Kidney tubule cell (primary cell): ENCODE measurements around the gene CLDN4.

Experiments
- DNase-seq: peaks from one replicate; pipeline ENCODE4 v3.0.0-alpha.2; 2018; ENCODE audit warnings: low spot score

Gene CLDN4

DNA sequence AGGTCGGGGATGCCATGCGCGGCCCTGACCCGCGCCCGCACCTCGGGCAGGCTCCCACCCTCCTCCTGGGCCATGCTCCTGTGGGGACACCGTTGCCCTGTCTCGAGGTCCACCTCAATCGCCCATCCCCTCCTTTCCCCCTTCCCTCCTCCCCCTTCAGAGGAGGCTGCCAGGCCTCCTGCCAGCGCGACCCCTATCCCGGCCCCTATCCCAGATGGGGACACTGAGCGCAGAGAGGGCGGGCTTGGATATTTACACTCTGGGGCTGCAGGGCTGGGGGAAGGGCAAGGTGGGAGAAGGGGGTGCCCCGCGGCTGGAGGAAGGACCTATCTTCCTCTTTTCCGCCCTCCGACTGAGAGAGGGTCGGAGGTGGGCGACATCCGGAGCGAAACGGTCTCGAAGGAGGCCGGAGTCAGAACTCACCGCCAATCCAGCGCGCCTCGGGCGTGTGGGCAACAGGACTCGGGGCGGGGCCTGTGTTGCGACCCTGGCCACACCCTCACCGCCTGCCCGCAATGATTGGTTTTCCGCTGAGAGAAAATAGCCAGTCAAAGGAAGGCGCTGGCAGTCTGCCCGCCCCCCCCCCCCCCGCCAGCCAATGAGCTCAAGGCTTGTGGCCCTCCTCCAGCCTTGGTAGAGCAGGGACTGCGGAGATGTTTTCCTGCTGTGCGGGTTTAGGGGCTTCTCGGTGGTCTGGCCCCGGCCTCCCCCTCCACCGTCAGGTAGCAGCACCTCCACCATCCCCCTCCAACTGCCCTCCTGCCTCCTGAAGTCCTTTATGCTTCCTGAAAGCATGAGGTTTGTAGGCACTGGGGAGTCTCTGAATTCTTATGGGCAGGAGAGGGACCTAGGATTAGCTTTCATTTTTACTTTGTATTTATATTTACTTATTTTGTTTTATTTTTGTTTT lies 11.5 kb downstream of the CLDN4 start, which contains the start of gene METTL27:
Gene METTL27, minus strand, starts transcription at position 450 of the 910 bp plus-strand sequence. Its CDS starts 376 bp downstream, at position 74.
- DNase-seq = peak; percentile 94

DNA sequence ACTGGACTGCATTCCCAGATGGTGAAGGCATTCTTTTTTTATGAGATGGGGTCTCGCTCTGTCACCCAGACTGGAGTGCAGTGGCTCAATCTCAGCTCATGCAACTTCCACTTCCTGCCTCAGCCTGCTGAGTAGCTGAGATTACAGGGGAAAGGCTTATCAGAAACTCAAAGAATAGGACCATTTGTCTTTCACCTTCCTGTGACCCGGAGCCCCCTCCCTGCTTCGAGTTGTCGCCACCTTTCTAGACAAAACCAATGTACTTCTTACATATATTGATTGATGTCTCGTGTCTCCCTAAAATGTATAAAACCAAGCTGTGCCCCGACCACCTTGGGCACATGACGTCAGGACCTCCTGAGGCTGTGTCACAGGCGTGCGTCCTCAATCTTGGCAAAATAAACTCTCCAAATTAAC lies 13.3 kb downstream of the CLDN4 start:
- DNase-seq = no peak

DNA sequence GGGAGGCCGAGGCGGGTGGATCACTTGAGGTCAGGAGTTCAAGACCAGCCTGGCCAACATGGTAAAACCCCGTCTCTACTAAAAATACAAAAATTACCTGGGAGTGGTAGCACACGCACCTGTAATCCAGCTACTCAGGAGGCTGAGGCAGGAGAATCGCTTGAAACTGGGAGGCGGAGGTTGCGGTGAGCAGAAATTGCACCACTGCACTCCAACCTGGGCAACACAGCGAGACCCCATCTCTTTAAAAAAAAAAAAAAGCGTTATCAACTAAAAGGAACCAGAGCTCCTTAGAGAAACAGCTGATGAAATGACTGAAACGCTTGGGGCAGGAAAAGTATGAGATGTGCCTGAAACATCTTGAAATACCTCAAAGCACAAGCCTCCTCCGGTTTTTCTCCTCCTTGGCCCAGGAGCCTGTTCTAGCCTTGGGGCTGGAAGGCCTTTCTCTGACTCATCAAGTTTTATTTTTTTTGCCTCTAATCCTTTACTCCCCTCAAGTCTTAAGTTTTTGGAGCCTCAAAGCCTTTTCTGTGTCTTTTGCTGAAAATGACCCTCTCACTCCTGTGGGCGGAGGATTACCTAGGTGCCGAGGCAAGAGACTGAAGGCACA lies 14.2 kb downstream of the CLDN4 start:
- peak; percentile 45 for DNase-seq

DNA sequence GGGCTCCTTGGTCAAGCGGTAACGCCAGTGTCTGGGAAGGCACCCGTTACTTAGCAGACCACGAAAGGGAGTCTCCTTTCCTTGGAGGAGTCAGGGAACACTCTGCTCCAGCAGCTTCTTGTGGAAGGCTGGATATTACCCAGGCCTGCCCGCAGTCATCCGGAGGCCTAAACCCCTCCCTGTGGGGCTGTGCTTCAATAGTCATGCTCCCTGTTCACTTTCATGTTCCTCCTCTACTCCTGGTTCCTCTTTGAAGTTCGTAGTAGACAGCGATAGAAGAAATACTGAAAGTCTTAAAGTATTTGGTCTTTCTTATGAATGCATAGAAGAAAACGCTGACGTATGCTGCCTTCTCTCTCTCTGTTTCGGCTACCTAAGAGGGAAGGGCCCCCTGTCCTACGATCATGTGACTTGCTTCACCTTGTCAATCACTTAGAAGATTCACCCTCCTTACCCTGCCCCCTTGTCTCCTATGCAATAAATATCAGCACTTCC lies 15.0 kb downstream of the CLDN4 start:
- peak; percentile 51 for DNase-seq

DNA sequence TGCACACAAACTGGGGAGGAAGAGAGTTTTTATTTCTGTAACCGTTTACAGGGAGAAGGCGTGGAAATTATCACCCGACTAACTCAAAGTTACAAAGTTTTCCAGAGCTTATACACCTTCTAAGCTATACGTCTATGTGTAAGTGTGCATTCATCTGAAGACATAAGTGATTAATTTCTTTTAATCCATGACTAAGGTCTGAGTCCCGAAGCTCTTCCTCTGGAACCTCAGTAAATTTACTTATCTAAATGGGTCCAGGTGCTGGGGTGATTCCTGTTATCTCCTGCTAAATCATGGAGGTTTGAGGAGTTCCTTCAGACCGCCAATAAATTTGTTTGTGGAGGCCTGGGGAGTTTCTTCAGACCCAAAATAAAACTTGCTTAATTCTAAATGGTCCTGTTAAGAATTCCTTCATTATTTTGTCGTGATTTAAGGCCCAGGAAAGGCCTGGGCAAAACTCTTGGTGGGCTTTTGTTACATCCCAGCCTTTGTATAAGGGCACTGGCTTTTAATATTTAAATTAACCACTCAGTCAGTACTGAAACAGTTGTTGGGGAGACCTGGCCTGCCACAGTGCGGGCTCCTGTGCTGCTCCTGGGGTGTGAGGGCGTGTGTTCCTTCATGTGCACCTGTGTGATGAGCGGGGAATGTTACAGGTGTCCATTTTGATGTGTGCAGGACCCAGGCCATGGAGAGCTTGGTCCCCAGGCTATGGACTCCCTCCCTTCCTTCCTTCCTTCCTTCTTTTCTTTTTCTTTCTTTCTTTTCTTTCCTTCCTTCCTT lies 17.3 kb downstream of the CLDN4 start:
- DNase-seq = peak; percentile 32

DNA sequence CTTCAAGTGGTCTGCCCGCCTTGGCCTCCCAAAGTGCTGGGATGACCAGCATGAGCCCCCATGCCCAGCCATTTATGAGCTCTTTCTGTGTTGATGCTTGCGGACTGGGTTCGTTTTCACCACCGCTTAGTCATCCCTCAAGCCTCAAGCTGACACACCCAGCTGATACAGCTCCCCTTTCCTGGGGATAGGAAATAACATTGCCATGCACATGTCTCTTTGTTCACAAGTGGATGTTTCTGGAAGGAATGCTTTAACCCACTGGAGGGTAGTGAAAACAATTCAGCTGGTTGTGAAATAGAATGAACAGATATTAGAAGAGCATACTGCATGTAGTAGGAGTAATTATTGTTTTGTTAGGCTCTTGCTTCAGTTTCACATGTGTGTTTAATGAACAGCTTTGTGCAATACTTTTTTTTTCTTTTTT lies 20.0 kb downstream of the CLDN4 start:
- DNase-seq = peak; percentile 98

DNA sequence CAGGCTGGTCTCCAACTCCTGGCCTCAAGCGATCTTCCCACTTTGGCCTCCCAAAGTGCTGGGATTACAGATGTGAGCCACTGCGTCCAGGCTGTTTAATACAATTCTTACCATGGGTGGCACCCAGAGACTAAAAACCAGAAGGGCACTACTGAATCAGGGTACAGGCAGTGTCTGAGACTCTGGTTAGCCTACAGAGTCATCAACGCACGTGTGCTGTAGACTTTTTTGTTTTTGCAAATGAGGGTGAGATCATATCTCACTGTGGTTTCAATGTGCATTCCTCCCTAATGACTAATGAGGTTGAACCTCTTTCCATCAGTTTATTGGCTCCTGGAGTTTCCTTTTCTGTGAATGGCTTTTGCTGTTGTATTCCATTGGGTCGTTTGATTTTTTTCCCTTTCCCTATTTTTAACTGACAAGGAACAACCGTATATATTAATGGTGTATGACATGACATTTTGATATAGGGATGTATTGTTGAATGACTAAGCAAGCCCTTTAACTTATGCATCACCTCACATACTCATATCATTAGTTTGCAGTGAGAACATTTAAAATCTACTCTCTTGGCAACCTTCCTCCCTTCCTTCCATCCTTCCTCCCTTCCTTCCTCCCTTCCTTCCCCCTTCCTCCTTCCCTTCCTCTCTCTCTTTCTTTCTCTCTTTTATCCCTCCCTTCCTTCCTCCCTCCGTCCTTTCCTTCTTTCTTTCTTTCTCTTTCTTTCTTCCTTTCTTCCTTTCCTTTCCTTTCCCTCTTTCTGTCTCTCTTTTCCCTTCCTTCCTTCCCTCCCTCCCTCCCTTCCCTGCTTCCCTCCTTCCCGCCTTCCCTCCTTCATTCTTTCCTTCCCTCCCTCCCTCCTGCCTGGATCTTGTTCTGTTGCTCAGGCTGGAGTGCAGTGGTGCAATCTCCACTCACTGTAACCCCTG lies 20.9 kb downstream of the CLDN4 start:
- DNase-seq = peak; percentile 99

DNA sequence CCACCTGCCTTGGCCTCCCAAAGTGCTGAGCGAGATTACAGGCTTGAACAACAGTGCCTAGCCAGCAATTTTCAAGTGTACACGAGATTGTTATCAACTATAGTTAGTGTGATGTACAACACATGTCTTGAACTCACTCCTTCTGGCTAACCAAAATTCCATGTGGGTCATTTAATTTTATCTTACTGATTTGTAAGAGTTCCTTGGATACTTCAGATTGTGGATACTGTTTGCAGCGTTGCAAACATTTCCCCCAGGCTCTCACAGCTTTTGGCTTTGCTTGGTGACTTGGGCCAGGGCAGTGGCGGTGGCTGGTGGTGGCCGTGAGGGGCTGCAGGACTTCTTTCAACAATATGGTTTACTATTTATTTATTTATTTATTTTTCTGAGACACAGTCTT lies 21.7 kb downstream of the CLDN4 start:
- no peak for DNase-seq

GRCh38 chr7:73856941-73857340 lies 26.1 kb downstream of the CLDN4 start:
- no peak for DNase-seq

DNA sequence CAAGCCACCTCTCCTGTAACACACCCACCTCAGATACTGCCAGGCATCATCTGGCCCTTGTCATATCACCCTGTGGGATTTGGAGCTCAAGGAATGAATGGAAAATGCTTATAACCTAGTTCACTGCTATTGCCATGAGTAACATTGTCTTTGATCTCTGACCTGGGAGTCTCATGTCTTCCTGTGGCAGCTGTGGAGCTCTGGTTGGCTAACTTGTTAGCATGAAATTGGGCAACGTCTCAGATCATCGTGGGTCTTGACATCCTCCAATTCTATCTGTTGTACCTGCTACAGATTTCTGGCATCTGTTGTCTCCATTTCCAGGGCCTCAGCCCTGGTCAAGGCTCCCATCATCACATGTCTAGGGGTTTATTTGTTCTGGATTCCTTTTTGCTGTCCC lies 28.0 kb downstream of the CLDN4 start:
- peak; percentile 17 for DNase-seq

- DNase-seq = no peak
Measured at GRCh38 chr7:73860859-73861258, 30.1 kb downstream of the CLDN4 start, which contains the start of gene TMEM270. Gene TMEM270, plus strand, starts transcription at chr7:73861159. Its CDS starts 36 bp downstream, at chr7:73861195.

DNA sequence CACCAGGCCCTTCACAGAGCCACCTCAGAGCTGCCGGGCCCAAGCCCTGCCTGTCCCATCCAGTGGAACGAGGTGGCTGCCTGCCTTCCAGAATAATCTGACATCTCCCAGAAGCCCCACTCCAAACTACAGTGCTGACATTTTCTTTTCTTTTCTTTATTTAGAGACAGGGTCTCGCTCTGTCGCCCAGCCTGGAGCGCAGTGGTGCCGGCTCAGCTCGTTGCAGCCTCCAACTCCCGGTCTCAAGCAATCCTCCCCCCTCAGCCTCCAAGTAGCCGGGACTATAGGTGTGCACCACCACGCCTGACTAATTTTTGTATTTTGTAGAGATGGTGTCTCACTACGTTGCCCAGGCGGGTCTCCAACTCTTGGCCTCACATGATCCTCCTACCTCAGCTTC lies 30.5 kb downstream of the CLDN4 start:
- no peak for DNase-seq

- no peak for DNase-seq
Measured at GRCh38 chr7:73864981-73865711, 34.4 kb downstream of the CLDN4 start.

DNA sequence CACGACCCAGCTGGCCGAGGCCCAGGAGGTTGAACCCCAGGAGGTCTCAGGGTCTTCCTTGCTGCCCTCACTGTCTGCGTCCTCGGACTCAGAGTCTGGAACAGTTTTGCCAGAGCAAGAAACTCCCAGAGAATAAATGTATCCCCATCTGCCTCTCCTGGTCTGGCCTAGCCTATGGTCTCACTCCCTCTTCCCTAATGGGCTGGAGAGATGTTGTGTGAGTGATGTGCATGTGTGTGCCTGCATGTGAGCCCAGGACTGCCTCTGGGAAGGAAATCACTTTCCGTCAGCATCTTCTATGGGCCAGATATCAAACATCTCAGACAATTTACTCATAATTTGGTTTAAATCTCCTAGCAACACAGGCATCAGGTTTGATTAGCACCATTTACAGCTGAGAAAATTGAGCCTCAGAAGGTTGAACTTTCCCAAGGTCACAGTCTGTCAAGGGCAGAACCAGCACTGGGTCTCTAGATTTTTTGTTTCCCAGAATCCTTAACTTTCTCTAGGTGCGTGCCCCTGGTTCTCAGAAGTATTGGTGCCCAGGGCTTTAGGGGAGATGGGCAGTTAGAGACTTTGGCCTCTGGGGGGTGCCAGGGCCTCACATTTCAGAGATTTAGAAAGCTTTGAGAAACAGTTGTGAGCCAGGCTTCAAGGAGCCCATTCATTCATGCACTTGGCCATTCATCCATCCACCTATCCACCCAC lies 35.1 kb downstream of the CLDN4 start:
- peak; percentile 61 for DNase-seq

DNA sequence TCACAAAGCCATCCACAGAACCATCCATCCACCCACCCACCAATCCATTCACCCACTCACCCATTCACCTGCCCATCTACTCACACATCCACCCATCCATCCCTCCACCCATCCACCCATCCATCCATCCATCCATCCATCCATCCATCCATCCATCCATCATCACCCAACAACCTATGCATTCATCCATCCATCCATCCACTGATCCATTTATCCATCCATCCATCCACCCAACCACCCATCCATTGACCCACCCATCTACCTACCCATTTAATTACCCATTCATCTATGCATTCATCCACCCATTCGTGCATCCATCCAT lies 35.6 kb downstream of the CLDN4 start:
- DNase-seq = no peak

DNA sequence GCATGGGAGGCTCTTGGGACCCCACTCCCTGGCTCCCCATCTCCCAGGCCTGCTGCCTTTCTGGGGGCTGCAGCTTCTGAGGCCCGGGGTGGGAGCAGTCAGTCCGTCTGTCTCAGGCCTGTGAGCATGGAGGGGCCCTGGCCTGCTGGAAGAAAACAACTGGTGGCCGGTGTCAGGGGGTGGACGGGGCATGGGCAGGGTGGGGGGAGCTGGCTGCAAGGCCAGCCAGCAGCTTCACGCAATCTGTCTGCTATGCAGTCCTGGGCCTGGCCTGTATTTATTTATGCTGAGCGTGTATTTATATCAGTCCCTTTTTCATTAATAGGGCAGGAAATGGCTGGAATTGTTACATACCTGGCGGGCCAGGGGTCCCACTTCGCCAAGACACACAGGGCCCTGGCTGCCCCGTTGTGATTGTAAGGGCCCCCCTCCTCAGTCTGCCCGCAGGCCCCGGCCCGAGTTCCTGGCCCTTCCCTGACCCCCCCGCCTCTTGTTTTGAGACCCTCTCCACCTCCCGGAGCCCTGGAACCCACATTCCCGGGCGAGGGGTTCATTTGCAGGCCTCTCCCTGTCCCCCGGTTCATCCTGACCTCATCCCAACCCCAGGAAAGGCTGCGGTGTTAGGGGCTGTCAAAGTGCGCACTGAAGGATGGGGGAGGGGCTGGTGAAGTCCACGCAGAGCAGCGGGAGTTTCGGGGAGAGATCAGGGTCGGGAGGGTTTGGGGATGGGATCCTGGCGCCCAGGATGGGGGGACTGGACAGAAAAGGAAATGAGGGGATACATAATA lies 38.4 kb downstream of the CLDN4 start:
- DNase-seq = no peak

GRCh38 chr7:73870041-73870492 lies 39.3 kb downstream of the CLDN4 start:
- no peak for DNase-seq

- DNase-seq = no peak
Measured at GRCh38 chr7:73871163-73872011, 40.6 kb downstream of the CLDN4 start.
